Ovary (tissue), 9 donors: ENCODE data around the gene PSMD4. TPM values are rescaled to one million over a fixed set of nuclear protein-coding genes. Genes with fewer than 3 reads are reported as not detected.

Experiments used
- DNase-seq, 5 donors: peaks; one replicate each; pipeline ENCODE4 v3.0.0-alpha.2; 2019 to 2020
- H3K27ac ChIP-seq, 2 donors: fragments of 200-600 bp; one replicate each; pipeline versions ENCODE4 v1.5.1 to v1.8.0; 2019 to 2022
- H3K27me3 ChIP-seq: fragments of 200-600 bp; one replicate; pipeline ENCODE4 v1.8.0; 2022
- H3K36me3 ChIP-seq: fragments of 200-600 bp; sonication (generic); one replicate; pipeline ENCODE4 v1.5.1; 2019
- H3K4me1 ChIP-seq: one replicate; pipeline ENCODE4 v1.8.1; 2013; ENCODE audit warnings: mild to moderate bottlenecking, moderate library complexity; ENCODE audit not compliant: insufficient read depth
- H3K4me3 ChIP-seq: fragments of 200-600 bp; sonication (generic); one replicate; pipeline ENCODE4 v1.5.1; 2017
- H3K9me3 ChIP-seq, 2 donors: fragments of 200-600 bp in 1 of 2; sonication (generic) in 1 of 2; one replicate each; pipeline versions ENCODE4 v1.5.1 to v1.8.1; 2013 to 2019; ENCODE audit warnings: mild to moderate bottlenecking in 1 of 2, moderate library complexity in 1 of 2
- EP300 ChIP-seq: sonication (generic); formaldehyde crosslinking; IDR thresholded peaks from one replicate; pipeline ENCODE4 v1.6.1; 2017; ENCODE audit warnings: antibody characterized with exemption
- POLR2A ChIP-seq: fragments of 450-650 bp; IDR thresholded peaks from one replicate; pipeline ENCODE4 v1.6.1; 2017; ENCODE audit warnings: antibody characterized with exemption, mild to moderate bottlenecking, moderate library complexity
- WGBS, 3 donors: extraction: QIAGEN DNeasy Blood & Tissue Kit in 1 of 3; methylation state at CpG; one replicate each; pipeline versions ENCODE4 v1.1.5 to v1.1.7; 2013 to 2017; 5-methylcytosine and 5-hydroxymethylcytosine counted together
- intact Hi-C, 4 donors: fragments of 100-400 bp; cut with DNase I; formaldehyde crosslinking; loops; one replicate each; pipeline versions ENCODE4 v1.11.0 to v1.15.1; 2022 to 2023
- polyA plus RNA-seq, 2 donors: library from polyadenylated mRNA; stranded (reverse); fragments of 200-250 nt in 1 of 2; fragments of 350-450 nt in 1 of 2; fragmentation: Illumina TruSeq in 1 of 2; extraction: RNeasy Lipid Tissue Mini Kit (QIAGEN cat#74804) in 1 of 2; gene quantifications; one replicate each; pipeline ENCODE4 v1.2.3, GENCODE V29; 2013 to 2014
- total RNA-seq, 7 donors: library from RNA; depleted of rRNA in 2 of 7; stranded (reverse); fragments of >200 nt in 2 of 7; fragmentation: NEBNext Ultra II Directional in 3 of 7; extraction: Animal tissue kit (Norgen Biotek cat#: 25700) in 3 of 7; gene quantifications; one replicate each; pipeline versions ENCODE4 v1.1.0 to v1.2.4, GENCODE V29; 2016 to 2023
- TF ChIP-seq, protein P1 (sequence below), 3 donors: fragments of 450-650 bp in 2 of 3; fragments of 200-600 bp in 1 of 3; IDR thresholded peaks; one replicate each; pipeline versions ENCODE4 v1.5.1 to v1.8.0; 2016 to 2022; ENCODE audit warnings: antibody characterized with exemption in 3 of 3, mild to moderate bottlenecking in 1 of 3
- donor health status: DM: no; HTN: no; CAD: no; lungs with moderate emphysema.
- donor health status: DM: no; HTN: no; CAD: no.
- donor health status: Bipolar disorder and iron deficiency.
- donor health status: DM: yes; HTN: yes; CAD: no.
- donor health status: DM: no; HTN: no; CAD: no.
- donor health status: DM: yes; HTN: yes; CAD: no.

PSMD4 gene
- total and polyA plus RNA-seq, 9 donors, result 78.1 to 167 (median 108) TPM

GRCh38 chr1:151213560-151213959 is 41.0 kb upstream of the PSMD4 start:
- TF ChIP-seq POLR2A (no peak), EP300 (no peak)
- TF ChIP-seq, protein P1, sequence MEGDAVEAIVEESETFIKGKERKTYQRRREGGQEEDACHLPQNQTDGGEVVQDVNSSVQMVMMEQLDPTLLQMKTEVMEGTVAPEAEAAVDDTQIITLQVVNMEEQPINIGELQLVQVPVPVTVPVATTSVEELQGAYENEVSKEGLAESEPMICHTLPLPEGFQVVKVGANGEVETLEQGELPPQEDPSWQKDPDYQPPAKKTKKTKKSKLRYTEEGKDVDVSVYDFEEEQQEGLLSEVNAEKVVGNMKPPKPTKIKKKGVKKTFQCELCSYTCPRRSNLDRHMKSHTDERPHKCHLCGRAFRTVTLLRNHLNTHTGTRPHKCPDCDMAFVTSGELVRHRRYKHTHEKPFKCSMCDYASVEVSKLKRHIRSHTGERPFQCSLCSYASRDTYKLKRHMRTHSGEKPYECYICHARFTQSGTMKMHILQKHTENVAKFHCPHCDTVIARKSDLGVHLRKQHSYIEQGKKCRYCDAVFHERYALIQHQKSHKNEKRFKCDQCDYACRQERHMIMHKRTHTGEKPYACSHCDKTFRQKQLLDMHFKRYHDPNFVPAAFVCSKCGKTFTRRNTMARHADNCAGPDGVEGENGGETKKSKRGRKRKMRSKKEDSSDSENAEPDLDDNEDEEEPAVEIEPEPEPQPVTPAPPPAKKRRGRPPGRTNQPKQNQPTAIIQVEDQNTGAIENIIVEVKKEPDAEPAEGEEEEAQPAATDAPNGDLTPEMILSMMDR (IDR thresholded peaks at IDR 0.05), result no peak

GRCh38 chr1:151221616-151222015 is 32.9 kb upstream of the PSMD4 start:
- H3K9me3 ChIP-seq, result no peaks in the 10 kb centered on the region
- no peaks in the 10 kb centered on the region for H3K27me3 ChIP-seq
- no peaks in the 10 kb centered on the region for H3K36me3 ChIP-seq
- H3K4me3 ChIP-seq, result no peak overlapping the region
- no peak overlapping the region for H3K27ac ChIP-seq
- intact Hi-C loops, result no loop called here
- WGBS, 3 donors, result 49 to 54% (median 50%) methylated on average over 1 of the region's 1 CpG
- TF ChIP-seq, protein P1 (IDR thresholded peaks at IDR 0.05), result no peak
- no peak for TF ChIP-seq EP300
- no peak for TF ChIP-seq POLR2A
- H3K4me1 ChIP-seq, result no peaks in the 10 kb centered on the region
- no peak for DNase-seq

More at GRCh38 chr1:151213560-151213959, 41.0 kb upstream of the PSMD4 start:
- H3K27ac ChIP-seq, result no peak overlapping the region
- H3K4me3 ChIP-seq, result no peak overlapping the region
- WGBS, 3 donors, result 7% methylated on average over 2 of the region's 2 CpGs
- no peaks in the 10 kb centered on the region for H3K9me3 ChIP-seq
- no peak for DNase-seq
- H3K4me1 ChIP-seq, result no peaks in the 10 kb centered on the region
- no peaks in the 10 kb centered on the region for H3K36me3 ChIP-seq
- intact Hi-C loops, result no loop called here
- no peaks in the 10 kb centered on the region for H3K27me3 ChIP-seq

DNA sequence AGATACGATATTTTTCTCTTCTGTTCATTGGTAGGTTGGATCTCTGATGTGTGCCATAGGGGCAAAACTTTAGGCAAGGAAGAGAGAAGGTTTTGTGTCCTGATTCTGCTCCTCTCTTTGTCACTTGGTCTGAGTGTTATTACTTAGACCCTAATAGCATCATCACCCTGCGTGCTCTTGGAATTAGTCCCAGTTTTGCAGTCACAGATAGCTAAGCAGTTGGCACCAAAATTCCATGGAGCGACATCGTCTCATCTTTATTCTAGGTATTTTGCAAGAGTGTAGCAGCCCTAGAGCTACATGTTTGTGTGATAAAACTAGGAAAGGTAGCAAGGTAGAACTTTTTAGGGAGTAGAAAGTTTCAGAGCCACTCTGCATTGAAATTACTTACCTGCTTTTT is 32.4 kb upstream of the PSMD4 start:
- H3K27me3 ChIP-seq, result no peaks in the 10 kb centered on the region
- H3K9me3 ChIP-seq, result no peaks in the 10 kb centered on the region
- H3K4me3 ChIP-seq, result no peak overlapping the region
- no peaks in the 10 kb centered on the region for H3K4me1 ChIP-seq
- H3K36me3 ChIP-seq, result no peaks in the 10 kb centered on the region
- no peak overlapping the region for H3K27ac ChIP-seq
- DNase-seq, result no peak
- intact Hi-C loops, result no loop called here
- TF ChIP-seq POLR2A (no peak), EP300 (no peak)
- TF ChIP-seq, protein P1 (IDR thresholded peaks at IDR 0.05), result no peak
- WGBS, 3 donors, result 80 to 85% (median 85%) methylated on average over 4 of the region's 4 CpGs

DNA sequence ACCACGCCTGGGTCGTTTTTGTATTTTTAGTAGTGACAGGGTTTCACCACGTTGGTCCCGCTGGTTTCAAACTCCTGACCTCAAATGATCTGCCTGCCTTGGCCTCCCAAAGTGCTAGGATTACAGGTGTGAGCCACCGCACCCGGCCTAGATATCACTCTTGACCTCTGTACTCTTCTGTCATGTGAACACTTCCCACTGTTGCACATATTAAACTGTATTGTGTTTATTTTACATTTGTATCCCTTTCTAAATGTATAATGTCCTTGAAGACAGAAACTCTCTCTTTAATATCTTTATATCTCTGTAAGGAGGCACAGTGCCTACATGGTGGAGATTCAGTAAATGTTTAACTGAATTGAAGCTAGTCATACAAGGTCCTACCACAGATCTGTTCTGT is 19.3 kb upstream of the PSMD4 start:
- WGBS, 3 donors, result 78 to 81% (median 78%) methylated on average over 6 of the region's 6 CpGs
- Histone ChIP-seq H3K27ac (no peak overlapping the region), H3K9me3 (no peaks in the 10 kb centered on the region), H3K36me3 (no peaks in the 10 kb centered on the region), H3K4me1 (no peaks in the 10 kb centered on the region), H3K4me3 (no peak overlapping the region), H3K27me3 (no peaks in the 10 kb centered on the region)
- intact Hi-C loops, result no loop called here
- no peak for TF ChIP-seq POLR2A
- TF ChIP-seq, protein P1 (IDR thresholded peaks at IDR 0.05), result no peak
- TF ChIP-seq EP300, result no peak
- DNase-seq, result no peak
